Measurements from ENCODE around the gene PDE4B.

The PDE4B gene

DNA sequence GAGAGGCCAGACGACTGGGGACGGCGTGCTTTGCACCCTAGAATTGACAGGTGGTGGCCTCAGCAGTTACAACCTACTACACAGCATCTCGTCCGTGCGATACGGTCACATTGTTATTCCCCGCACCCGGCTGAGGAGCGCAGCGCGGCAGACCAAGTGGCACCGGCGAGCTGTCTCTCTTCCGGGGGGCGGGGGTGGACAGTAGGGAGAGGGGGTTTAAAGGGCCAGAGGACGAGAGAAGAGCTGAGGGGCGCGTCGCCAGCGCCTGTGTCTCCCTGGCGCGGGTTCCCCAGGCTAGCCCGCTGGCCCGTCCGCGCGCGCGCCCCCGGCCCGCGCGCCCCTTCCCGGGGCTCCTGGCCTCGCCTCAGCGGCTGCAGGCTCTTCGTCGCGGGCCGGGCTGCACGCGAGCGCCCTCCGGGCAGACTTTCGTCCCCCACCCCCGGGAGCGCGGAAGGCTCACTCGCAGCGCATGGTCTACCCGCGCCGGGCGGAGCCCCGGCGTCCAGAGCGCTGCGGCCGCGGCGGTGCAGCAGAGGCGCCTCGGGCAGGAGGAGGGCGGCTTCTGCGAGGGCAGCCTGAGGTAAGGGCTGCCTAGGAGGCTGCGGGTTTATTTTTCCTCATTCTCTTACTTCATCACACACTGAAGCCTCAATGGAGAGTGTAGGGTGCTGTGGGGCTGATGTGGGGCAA is at the start of gene PDE4B:
TSS of gene PDE4B (plus strand) at position 227 of the 690 bp plus-strand sequence.
- DNase-seq (ENCODE audit: low spot score): no peak

DNA sequence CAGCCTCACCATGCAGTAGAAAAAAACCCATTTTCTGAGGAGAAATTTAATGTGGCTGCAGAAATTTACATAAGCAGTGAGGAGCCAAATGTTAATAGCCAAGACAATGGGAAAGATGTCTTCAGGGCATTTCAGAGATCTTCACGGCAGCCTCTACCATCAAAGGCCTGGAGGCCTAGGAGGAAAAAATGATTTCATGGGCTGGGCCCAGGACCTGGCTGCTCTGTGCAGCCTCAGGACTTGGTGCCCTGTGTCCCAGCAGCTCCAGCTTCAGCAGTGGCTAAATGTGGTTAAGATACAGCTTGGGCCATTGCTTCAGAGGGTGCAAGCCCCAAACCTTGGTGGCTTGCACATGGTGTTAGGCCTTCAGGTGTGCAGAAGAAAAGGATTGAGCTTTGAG is 48.0 kb upstream of the PDE4B start:
- no peak for DNase-seq (ENCODE audit: low spot score)

DNA sequence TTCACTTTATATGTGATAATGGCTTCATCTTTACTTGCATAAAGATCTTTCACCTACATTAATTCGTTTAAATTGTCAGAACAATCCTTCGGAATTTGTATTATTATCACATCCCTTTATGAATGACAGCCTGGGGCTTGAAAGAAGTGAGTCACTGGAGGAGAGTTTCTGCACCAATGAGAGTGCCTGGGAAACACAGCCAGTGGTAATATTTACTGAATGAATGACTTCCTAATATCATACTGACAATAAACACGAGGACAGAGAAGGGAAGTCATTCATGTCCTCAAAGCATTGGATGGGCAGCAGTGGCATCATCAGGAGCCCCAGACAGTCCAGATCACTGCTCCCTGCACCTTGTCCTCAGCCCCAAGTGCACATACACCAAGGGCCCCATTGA is 40.7 kb upstream of the PDE4B start:
- no peak for DNase-seq (ENCODE audit: low spot score)

DNA sequence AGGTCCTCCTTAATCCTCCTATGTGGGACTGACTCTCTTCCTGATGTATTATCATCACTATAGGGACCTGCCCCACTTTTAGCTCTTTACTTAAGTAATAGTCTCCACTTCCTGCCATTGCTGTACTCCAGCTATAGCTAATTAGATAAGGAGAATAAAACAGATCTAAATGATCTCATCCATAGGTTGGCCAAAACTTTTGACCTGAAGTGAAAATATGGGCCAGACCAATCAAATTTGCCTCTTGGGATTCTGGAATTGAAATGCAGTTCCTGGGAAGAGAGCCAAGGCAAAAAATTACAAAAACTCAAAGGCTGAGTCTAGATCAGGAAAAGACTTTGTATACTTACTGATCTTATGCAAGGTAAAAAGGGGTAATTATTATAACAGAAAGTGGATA is 36.1 kb upstream of the PDE4B start:
- DNase-seq (ENCODE audit: low spot score): no peak

DNA sequence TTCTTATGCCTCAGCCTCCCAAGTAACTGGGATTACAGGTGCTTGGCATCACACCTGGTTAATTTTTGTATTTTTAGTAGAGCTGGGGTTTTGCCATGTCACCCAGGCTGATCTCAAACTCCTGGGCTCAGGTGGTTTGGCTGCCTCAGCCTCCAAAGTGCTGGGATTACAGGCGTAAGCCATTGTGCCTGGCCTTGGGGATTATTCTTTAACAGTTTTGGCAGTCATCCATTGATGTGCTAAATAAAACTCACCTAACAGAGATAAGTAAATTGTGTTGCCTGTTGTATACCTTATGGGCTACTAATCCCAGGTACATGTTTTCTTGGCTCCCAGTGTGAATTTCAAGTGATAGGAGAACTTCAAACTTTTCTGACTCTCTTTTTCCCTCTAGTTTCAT is 35.2 kb upstream of the PDE4B start:
- DNase-seq (ENCODE audit: low spot score): no peak

DNA sequence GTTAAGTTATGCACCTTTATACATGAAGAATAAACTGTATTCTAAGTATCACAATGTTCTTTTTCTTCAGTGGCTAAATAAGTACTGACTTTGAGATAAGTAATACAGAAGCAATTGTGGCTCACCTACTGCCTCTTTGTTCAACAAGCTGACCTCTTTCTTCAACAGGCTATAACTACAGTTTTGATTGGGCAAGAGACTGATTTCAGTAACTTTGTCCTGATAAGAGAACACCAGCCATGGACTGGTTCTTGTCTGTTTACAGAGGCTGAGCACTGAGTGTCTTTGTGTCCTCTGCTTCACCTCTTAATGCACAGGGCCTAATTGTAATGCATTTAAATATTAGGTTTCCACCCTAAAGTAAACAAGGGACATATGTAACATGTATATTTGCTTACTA is 34.6 kb upstream of the PDE4B start:
- DNase-seq (ENCODE audit: low spot score): no peak

DNA sequence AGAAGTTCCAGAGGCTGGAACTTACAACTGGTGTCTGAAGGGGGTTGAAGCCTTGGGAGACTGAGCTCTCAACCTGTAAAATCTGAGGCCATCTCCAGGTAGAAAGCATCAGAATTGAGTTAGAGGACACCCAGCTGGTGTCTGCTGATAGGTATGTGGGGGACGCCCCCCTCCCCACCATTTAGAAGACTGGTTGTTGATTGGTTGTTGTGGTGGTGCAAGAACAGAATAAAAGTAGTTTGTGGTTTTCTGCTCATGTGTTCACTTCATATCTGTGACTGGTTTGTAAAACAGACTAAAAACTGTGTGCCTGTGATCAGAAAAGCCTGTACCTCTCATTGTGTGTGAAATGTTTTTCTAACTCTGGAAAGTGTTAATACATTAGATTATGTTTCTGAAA is 33.2 kb upstream of the PDE4B start:
- no peak for DNase-seq (ENCODE audit: low spot score)

DNA sequence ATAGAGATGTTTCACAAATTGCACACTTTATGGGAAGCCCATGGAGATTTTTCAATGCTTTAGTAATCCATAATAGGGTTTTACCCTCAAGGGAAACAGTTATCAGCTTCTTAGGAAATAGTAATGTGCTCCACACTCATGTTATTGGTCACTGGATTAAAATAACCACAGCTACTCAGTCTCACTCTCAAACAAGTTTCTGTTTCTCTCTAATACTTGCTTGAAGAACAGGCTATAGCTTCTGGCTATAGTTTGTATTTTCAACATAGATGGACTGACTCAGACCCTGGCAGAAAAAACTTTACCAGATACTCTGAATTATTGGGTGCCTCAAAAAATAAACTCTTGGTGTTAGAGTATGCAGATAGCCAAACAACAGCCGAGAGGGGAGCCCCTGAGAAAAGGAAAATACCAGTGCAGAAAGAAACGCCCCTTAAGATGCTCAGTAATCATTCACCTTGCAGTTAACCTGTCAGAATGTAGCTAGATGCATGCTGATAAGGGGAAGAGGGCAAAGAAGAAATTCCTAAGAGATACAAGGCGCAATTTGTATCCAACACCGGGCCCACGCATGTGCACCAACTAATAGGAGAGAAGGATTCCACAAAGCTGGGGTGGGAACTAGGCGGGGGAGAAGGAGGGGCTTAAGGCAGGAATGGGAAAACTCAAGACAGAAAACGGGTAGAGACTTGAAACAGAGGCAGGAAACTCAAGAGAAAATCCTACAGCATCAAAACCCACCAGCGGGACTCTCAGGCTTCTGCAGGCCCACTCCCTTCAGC is 30.4 kb upstream of the PDE4B start:
- DNase-seq (ENCODE audit: low spot score): no peak

DNA sequence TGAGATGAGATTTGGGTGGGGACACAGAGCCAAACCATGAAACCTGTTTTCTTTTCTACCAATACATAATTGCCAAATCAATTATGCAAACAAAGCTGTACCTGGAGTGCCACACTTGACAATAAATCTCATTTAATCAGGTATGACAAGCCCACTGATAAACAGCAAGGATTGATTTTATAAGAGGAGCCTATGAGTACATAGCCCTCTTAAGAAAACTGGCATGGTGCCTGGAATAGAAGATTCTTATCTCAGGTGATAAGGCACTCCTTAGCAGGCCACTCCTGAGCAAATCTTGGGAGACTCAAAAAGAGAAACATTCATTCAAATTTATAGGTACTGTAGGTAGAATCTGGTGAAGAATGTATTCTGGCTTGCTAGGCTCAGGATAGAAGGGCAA is 28.6 kb upstream of the PDE4B start:
- DNase-seq (ENCODE audit: low spot score): no peak

DNA sequence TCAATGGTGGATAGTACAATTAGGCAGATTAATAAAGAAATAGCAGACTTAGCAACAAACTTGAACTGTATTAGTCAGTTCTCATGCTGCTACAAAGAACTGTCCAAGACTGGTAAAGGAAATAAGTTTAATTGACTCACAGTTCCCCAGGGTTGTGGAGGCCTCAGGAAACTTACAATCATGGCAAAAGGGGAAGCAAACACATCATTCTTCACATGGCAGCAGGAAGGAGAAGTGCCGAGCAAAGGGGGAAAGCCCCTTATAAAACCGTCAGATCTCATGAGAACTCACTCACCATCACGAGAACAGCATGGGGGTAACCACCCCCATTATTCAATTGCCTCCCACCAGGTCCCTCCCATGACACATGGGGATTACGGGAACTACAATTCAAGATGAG is 27.1 kb upstream of the PDE4B start:
- no peak for DNase-seq (ENCODE audit: low spot score)

DNA sequence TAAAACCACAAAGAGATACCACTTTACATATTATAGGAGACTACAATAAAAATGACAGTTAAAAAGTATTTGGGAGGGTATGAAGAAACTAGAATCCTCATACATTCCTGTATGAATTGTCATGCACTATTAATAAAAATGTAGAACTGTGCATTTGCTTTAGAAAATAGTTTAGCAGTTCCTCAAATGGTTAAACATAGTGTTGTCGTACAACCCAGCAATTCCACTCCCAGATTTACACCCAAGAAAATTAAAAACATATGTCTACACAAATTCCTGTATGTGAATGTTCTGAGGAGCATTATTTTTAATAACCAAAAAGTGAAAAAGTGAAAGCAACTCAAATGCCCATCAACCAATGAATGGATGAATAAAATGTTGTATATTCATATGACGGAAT is 23.1 kb upstream of the PDE4B start:
- DNase-seq (ENCODE audit: low spot score): no peak

DNA sequence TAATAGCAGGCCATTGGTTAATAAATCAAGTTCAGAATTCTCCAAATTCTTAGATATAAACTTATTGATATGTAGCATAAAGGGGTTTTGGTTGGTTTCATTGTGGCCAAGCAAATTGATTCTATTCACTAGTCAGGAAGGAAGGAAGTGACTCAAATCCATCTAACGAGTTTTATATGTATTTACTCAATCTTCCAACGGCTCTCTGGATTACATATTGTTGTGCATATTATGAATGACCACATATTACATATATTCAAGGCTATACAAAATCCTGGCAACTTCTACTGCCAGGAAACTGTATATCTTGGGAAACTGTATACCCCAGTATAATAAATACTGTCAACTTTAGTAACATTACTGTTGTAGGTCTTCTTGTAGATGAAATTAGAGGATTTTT is 20.1 kb upstream of the PDE4B start:
- no peak for DNase-seq (ENCODE audit: low spot score)

DNA sequence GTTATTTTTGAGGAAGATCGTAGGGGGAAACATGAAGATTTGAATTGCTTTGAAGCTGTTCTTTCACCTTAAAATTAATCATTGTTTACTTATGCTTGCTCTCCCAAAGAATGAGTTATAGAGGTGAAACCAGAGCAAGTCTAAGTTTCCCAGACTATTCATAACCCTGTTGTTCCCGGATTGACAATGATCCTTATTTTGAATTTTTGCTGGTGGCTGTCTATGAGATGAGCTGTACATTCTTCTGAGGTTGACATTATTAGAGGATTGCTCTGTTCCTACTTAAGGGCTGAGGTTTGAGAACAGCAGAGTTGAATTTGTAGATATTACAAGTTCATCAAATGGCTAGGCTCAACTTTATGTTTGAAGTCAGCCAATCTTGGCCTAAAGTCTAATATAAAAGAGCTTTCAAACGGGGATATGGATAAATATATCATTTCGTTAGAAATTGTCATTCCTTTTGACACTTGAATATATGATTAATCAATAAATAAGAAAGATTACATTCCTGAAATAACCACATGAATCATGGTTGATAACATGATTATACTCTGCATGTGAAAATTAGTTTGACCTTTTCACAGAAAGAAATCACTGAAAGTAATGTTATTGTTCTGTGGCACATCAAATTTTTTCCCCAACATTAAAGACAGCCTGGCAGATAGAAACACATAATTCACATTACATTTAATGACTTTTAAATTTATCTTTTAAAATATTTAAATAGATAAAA is 19.1 kb upstream of the PDE4B start:
- no peak for DNase-seq (ENCODE audit: low spot score)

DNA sequence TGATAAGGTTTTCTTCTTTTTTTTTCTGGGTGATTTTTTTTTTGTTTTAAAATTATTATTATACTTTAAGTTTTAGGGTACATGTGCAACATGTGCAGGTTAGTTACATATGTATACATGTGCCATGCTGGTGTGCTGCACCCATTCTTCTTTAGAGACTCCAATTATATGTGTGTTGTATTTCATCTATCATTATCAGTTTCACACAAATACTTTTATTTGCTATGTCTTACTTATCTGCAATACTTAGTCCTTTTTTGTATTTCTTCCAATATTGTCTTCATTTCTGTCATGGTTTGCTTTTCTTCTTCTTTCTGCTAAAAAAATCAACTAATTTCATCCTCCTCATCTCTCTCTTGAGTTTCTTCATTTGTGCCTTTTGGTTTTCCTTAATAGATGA is 3.9 kb upstream of the PDE4B start:
- no peak for DNase-seq (ENCODE audit: low spot score)

DNA sequence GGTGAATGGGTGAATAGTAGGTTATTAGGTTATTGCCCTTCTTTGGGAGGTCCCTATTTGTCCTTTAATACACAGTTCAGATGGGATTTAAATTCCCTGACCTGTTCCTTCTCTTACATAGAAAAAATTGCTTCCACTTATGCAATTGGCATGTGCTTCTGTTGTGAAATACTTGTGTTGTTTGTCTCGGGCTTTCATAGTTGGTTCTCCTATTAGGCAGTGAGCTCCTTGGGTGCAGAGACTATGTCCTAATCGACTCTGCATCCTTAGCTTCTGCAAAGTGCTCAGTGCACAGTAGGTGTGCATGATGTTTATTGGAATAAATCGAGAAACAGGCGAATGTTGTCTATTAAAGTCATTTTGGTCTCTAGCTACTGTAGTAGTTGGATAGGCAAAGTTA is 1.3 kb upstream of the PDE4B start:
- no peak for DNase-seq (ENCODE audit: low spot score)

DNA sequence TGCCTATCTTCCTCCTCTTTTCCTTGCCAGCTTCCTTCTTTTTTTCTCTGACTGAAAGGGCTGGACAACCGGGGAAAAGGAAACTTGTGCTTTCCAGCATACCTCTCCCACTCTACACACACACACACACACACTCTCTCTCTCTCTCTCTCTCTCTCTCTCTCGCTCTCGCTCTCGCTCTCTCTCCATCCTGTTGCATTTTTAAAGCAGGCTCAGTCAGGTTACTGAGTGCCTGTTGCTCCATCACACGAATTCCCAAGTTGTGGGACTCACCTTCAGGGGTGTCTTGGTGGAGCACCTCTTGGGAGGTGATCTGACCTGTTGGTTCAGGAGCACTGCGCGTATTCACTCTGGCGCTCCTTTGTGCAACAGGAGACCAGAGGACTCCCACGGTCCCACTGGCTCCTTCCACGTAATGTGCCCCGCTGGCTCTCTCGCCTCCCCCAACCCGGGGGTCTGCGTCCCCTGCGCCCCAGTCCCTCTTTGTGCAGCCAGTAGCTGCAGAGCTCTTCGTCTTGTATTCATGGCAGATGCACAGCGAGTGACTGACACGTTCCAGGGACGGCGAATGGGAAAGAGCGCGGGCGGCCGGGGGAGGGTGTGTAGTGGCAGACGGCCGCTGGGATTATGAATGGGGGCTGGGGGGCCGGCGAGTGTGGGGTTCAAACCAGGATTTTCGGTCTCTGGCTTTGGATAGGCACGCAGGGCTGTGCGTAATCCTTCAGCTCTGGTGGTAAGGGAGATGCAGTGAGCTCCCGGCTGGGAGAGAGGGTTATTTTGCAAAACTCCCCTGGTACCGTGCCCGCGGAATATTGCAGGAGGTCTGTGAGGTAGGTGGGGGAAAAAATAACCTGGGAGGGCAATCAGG is 660 bp upstream of the PDE4B start:
- DNase-seq (ENCODE audit: low spot score): no peak

DNA sequence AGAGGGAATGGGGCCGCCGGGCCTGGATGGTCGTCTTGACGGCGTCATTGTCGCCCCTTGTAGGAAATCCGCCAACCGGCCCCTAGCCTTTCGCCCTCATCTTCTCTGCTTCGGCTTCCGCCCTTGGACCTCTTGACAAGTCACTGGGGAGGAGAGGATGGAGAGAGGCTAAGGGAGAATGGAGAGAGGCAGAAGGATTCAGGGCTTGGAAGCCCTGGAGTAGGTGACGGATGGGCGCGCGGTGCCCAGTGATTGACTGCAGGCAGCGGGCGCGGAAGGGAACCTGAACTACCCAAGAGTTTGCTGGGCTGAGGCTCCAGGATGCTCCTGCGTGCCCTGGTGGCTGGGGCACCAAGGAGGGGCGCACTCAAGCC is 651 bp downstream of the PDE4B start:
- DNase-seq (ENCODE audit: low spot score): no peak

DNA sequence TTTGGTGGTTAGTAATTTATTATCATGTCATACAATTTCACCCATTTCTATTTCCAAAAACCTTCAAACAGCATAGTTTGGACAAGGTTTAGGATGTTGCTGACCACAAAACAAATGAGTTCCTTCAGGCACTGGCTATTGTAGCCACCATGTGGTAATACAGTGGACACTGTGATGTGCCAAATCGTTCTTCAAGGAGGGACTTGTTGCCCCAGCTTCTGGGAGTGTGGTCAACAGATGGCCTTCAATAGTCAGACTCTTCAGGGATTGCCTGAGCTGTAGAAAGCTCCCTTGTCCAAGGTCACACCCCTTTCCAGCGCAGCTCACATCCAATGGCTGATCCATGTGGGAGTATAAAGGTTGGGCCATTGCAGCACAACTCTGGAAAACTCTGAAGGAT is 2.6 kb downstream of the PDE4B start:
- DNase-seq (ENCODE audit: low spot score): no peak

DNA sequence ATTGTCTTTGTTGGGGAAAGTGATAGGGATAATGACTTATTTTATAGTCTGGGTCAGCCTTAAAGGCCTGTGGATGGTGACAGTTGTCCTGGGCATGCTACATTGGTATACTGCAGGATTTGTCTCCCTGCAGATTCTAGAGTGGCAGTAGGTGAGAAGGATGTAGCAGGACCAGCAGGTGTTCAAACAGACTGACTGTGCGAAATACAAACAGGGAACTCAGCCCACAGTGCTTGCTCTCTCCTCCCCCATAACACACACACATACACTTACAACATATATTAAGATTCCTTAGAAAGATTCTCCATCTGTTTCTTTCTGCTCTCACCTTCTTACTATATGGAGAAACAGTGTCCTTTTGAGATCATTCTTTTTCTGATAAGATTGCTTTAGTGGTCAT is 6.9 kb downstream of the PDE4B start:
- DNase-seq (ENCODE audit: low spot score): no peak

DNA sequence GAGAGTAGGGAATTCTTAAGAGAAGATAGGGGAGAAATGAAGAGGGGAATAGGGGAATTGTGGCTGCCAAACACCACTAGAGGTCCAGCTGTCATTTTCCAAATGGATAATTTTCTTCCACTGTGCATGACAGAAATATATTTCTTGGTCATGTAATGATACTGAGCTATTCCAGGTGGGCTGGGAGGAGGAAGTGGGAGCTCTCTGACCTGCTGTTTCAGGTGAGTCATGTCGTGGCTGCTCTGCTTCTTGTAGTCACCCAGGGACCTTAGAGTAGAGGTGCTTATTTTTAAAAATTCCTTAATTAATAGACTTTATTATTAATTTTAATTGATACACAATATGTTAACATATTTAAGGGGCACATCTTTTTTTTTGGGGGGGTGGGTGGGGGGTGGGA is 11.9 kb downstream of the PDE4B start:
- DNase-seq (ENCODE audit: low spot score): no peak

DNA sequence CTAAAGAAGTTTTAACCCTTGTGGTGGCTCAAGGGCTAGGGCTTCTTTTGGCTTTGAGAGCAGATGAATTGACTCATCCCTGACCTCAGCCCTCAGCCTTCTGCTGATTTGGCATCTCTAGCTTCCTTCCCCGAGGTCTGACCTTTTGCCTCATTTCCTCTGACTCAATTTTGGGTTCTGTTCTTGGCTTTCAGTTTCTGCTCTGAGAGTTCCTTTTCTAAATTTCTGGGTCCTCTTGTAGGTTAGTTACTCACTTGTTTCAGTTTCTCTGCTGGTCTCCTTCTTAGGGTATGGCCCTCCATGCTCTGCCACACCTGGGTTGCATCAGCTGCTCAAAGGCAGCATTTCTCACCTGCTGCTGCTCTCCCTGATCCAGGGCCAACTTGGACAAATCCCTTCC is 19.4 kb downstream of the PDE4B start:
- DNase-seq (ENCODE audit: low spot score): no peak

DNA sequence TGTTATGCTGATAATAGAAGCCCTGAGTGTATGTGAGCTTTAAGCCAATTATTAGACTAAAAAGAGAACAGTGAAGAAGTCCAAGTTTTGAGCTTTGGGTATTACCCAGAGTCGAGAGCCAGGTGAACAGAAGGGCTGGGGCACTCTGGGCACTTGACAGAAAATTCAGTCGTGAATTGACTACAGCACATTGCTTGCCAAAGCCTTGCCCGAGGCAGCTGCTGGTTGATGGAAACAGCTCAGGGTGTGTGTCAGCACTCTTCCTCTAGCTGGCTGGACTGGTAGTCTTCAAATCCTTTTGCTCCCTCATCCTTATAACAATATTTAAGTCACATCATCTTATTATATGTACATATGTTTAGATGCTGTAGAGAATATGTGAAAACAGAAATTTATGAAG is 21.3 kb downstream of the PDE4B start:
- DNase-seq (ENCODE audit: low spot score): no peak
